ENCODE measurements around the gene FAM167B.
"Not testable (repeated sequence)": the region's sequence is repeated elsewhere in the genome, so short reads cannot be mapped to it uniquely, and the experiment has no call there.

The FAM167B gene

DNA sequence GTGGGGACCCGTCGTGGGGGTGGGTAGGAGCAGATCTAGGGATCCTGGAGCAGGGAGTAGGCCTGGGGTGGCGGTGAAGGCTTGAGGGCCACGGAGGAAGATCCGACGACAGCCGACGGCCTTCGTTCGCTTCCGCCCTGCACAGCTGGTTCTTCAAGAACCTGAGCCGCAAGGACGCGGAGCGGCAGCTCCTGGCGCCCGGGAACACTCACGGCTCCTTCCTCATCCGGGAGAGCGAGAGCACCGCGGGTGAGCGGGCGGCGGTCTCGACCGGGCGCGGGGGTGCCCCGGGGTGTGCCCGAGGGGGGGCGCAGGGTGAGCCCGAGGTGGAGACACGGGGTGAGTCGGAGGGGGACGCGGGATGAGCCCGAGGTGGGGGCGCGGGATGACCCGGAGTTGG, 28.4 kb downstream of the FAM167B start:
- peak in 1 of 2 experiments; percentile 65 for DNase-seq (ENCODE audit: low read depth in 1 of 2, low spot score in 1 of 2)
- TF ChIP-seq JUND (IDR thresholded peaks at IDR 0.05; ENCODE audit: low read depth), result no peak
- in situ Hi-C loops (cut with HindIII; ENCODE audit: low pct_unique_long_range_greater_than_20kb, low sequenced_read_pairs), result no loop called here

DNA sequence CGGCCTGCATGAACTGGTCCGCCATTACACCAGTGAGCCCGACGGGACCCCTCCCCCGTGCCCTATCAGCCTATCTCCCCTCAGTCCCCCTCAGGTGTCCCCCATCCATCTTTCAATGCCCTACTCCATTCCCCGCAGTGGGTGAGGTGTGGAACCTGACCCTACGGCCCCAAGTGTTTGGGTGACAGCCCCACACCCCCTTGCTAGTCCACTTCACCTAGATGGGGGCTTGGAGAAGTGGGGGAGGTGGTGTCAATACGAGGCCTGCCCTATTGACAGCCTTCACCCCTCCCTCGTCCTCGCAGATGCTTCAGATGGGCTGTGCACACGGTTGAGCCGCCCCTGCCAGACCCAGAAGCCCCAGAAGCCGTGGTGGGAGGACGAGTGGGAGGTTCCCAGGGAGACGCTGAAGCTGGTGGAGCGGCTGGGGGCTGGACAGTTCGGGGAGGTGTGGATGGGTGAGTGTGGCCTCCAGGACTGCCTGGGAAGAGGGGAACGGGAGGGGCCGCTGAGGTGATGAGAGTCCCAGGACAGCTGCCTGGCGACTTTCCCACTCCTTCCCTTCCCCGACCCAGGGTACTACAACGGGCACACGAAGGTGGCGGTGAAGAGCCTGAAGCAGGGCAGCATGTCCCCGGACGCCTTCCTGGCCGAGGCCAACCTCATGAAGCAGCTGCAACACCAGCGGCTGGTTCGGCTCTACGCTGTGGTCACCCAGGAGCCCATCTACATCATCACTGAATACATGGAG, 29.2 kb downstream of the FAM167B start:
- in situ Hi-C loops (cut with HindIII; ENCODE audit: low pct_unique_long_range_greater_than_20kb, low sequenced_read_pairs), result no loop called here
- TF ChIP-seq JUND (IDR thresholded peaks at IDR 0.05; ENCODE audit: low read depth), result no peak
- DNase-seq (ENCODE audit: low read depth in 1 of 2, low spot score in 1 of 2), result no peak

DNA sequence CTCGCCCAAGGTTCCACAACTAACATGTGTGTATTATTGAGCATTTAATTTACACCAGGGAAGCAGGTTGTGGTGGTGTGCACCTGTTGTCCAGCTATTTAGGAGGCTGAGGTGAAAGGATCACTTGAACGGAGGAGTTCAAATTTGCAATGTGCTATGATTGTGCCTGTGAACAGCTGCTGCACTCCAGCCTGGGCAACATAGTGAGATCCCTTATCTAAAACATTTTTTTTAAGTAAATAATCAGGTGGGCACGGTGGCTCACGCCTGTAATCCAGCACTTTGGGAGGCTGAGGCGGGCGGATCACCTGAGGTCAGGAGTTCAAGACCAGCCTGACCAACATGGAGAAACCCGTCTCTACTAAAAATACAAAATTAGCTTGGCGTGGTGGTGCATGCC, 37.8 kb downstream of the FAM167B start:
- in situ Hi-C loops (cut with HindIII; ENCODE audit: low pct_unique_long_range_greater_than_20kb, low sequenced_read_pairs); DNase-seq (ENCODE audit: low read depth in 1 of 2, low spot score in 1 of 2): not testable (repeated sequence)

- no peak for DNase-seq (ENCODE audit: low read depth in 1 of 2, low spot score in 1 of 2)
- in situ Hi-C loops (cut with HindIII; ENCODE audit: low pct_unique_long_range_greater_than_20kb, low sequenced_read_pairs), result no loop called here
- no peak for TF ChIP-seq JUND (IDR thresholded peaks at IDR 0.05; ENCODE audit: low read depth)
Measured at GRCh38 chr1:32285658-32286057, 38.6 kb downstream of the FAM167B start.

GRCh38 chr1:32286763-32287162, 39.7 kb downstream of the FAM167B start:
- no peak for DNase-seq (ENCODE audit: low read depth in 1 of 2, low spot score in 1 of 2)
- in situ Hi-C loops (cut with HindIII; ENCODE audit: low pct_unique_long_range_greater_than_20kb, low sequenced_read_pairs), result no loop called here
- TF ChIP-seq JUND (IDR thresholded peaks at IDR 0.05; ENCODE audit: low read depth), result no peak

- DNase-seq (ENCODE audit: low read depth in 1 of 2, low spot score in 1 of 2), result no peak
- no peak for TF ChIP-seq JUND (IDR thresholded peaks at IDR 0.05; ENCODE audit: low read depth)
- in situ Hi-C loops (cut with HindIII; ENCODE audit: low pct_unique_long_range_greater_than_20kb, low sequenced_read_pairs), result no loop called here
Measured at GRCh38 chr1:32289256-32289655, 42.2 kb downstream of the FAM167B start.

DNA sequence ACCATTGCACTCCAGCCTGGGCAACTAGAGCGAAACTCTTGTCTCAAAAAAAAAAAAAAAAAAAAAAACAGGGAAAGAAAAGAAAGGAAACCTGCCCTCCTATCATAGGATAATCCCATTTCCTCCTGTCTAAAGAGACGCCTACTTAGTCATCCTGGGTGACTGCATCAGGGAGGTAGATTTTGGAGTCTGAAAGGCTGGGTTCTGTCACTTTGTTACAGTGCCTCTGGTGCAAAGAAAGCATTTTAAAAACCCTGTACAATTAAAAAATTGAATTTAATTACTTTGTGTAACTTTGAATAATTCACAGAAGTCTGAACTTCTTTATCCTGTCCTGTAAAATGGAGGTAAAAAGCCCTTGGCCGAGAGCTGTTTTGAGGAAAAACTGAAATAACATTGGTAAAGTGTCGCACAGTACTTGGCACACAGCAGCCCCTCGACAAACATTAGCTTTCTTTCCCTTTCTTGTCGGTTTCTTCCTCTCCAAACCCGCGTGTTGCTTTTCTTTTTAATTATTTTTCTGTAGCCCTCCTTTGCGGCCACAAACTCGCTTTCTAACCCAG, 44.2 kb downstream of the FAM167B start:
- in situ Hi-C loops (cut with HindIII; ENCODE audit: low pct_unique_long_range_greater_than_20kb, low sequenced_read_pairs), result no loop called here
- peak in 1 of 2 experiments; percentile 17 for DNase-seq (ENCODE audit: low read depth in 1 of 2, low spot score in 1 of 2)
- no peak for TF ChIP-seq JUND (IDR thresholded peaks at IDR 0.05; ENCODE audit: low read depth)

DNA sequence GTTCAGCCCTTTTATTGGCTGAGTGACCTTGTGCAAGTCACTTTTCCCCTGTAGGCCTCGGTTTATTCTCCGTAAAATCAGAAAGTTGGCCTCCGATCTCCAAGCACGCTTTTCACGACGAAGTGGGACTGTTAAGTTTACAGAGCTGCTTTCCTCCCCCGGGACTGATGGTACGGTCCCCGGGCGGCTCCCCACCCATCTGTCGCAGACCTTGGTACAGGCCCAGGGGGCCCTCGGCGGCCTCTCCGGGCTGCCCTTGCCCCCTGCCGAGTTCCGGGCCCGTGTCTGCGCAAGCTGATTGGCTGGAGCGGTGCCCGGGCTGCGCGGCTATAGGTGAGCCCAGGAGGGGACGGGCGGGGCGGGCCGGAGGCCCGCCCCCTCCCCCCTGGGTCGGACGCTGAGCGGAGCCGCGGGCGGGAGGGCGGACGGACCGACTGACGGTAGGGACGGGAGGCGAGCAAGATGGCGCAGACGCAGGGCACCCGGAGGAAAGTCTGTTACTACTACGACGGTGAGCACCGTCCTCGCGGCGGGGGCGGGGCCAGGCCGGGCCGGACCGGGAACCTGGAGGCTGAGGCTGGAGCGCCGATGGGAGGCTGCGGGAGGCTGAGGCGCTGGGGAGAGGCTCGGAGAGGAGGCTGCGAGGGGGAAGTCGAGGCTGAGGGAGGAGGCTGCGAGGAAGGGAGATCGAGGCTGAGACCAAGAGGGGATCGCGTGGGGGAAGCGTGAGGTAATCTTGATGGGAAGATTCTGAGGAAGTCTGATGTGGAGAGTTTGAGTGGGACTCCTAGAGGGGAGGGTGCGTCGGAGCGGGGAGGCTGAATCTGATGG, 44.9 kb downstream of the FAM167B start, which contains the start of gene HDAC1:
HDAC1 (plus strand) TSS at position 376 of the 831 bp plus-strand sequence; CDS start at position 463, 87 bp downstream.
- TF ChIP-seq JUND (IDR thresholded peaks at IDR 0.05; ENCODE audit: low read depth), result no peak
- in situ Hi-C loops (cut with HindIII; ENCODE audit: low pct_unique_long_range_greater_than_20kb, low sequenced_read_pairs), result no loop called here
- DNase-seq (ENCODE audit: low read depth in 1 of 2, low spot score in 1 of 2), result peak; percentile 90 to 96

GRCh38 chr1:32298211-32298610, 51.2 kb downstream of the FAM167B start:
- DNase-seq (ENCODE audit: low read depth in 1 of 2, low spot score in 1 of 2); in situ Hi-C loops (cut with HindIII; ENCODE audit: low pct_unique_long_range_greater_than_20kb, low sequenced_read_pairs): not testable (repeated sequence)

Data from T47D (cell line).